Activated B cell treated with CpG ODN at 0.5 μM for 24 hours (primary cell): Measurements from ENCODE around the gene ASTN1. TPM values are rescaled to one million over a fixed set of nuclear protein-coding genes. Genes with fewer than 3 reads are reported as not detected.

Source experiments
- ATAC-seq: fragments of 200-7000 bp; cut with Tn5 transposase; one replicate; pipeline ENCODE4 v1.10.0; 2021; ENCODE audit warnings: low read depth, mild to moderate bottlenecking, moderate library complexity
- CTCF ChIA-PET: fragments of 350-600 bp; sonication (Branson Sonifier 250); formaldehyde crosslinking; loops from one replicate; lab custom pipeline; 2021; ENCODE audit warnings: antibody characterized with exemption; lab: Charles Lee
- POLR2A ChIA-PET: fragments of 350-600 bp; sonication (Branson Sonifier 250); formaldehyde crosslinking; loops from one replicate; lab custom pipeline; 2021; ENCODE audit warnings: antibody characterized with exemption; lab: Charles Lee
- DNase-seq: peaks from one replicate; pipeline ENCODE4 v3.0.0; 2022
- H3K27ac Mint-ChIP-seq: one replicate; pipeline ENCODE4 v1.8.0; 2020; ENCODE audit warnings: mixed read lengths
- H3K27me3 Mint-ChIP-seq: one replicate; pipeline ENCODE4 v1.8.0; 2021; ENCODE audit warnings: mixed read lengths
- H3K36me3 Mint-ChIP-seq: one replicate; pipeline ENCODE4 v1.8.0; 2021; ENCODE audit warnings: low read depth, mixed read lengths
- H3K4me1 Mint-ChIP-seq: one replicate; pipeline ENCODE4 v1.8.0; 2021; ENCODE audit warnings: mixed read lengths
- H3K4me3 Mint-ChIP-seq: one replicate; pipeline ENCODE4 v1.8.0; 2020; ENCODE audit warnings: mild to moderate bottlenecking, mixed read lengths
- H3K9me3 Mint-ChIP-seq: one replicate; pipeline ENCODE4 v1.8.0; 2020; ENCODE audit warnings: mixed read lengths
- intact Hi-C: fragments of 100-400 bp; cut with micrococcal nuclease; formaldehyde crosslinking; loops from one replicate; pipeline ENCODE4 v1.15.1; 2024
- total RNA-seq: library from RNA; stranded (reverse); gene quantifications from 2 replicates; pipeline ENCODE4 v1.2.3, GENCODE V29; 2022
- TF ChIP-seq, protein P1 (sequence below): fragments of 200-600 bp; IDR thresholded peaks from one replicate; pipeline ENCODE4 v1.8.0; 2022; ENCODE audit warnings: antibody characterized with exemption, mild to moderate bottlenecking

Gene ASTN1
- total RNA-seq, 1 donor from 2014 or later, result not detected

DNA sequence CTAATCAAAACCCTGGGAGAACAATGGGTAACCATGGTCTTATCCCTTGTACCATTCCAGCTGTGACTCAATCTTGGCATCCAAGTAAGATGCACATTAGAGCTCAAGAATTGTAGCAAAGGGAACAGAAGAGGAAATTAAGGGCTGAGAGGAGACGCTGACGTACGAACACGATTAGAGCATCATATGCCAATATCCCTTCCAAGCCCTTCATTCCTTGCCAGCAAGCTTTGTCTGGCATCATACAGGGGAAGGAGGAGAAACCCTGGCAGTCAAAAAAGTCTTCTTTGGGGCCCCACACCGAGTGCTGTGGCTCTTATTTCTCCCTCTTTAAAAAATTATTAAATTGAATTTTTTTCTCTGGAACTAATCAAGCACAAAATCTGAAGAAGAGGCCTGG lies 120.9 kb downstream of the ASTN1 start:
- H3K36me3 Mint-ChIP-seq, result no peaks in the 10 kb centered on the region
- H3K4me1 Mint-ChIP-seq, result no peaks in the 10 kb centered on the region
- ATAC-seq, result no peak
- H3K9me3 Mint-ChIP-seq, result no peaks in the 10 kb centered on the region
- ChIA-PET CTCF (no interaction called here), POLR2A (no interaction called here)
- DNase-seq, result no peak
- H3K27ac Mint-ChIP-seq, result no peak overlapping the region
- no peak overlapping the region for H3K4me3 Mint-ChIP-seq
- intact Hi-C loops, result no loop called here
- TF ChIP-seq, protein P1, sequence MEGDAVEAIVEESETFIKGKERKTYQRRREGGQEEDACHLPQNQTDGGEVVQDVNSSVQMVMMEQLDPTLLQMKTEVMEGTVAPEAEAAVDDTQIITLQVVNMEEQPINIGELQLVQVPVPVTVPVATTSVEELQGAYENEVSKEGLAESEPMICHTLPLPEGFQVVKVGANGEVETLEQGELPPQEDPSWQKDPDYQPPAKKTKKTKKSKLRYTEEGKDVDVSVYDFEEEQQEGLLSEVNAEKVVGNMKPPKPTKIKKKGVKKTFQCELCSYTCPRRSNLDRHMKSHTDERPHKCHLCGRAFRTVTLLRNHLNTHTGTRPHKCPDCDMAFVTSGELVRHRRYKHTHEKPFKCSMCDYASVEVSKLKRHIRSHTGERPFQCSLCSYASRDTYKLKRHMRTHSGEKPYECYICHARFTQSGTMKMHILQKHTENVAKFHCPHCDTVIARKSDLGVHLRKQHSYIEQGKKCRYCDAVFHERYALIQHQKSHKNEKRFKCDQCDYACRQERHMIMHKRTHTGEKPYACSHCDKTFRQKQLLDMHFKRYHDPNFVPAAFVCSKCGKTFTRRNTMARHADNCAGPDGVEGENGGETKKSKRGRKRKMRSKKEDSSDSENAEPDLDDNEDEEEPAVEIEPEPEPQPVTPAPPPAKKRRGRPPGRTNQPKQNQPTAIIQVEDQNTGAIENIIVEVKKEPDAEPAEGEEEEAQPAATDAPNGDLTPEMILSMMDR, result no peak
- peaks cover 7% of the 10 kb centered on the region for H3K27me3 Mint-ChIP-seq

DNA sequence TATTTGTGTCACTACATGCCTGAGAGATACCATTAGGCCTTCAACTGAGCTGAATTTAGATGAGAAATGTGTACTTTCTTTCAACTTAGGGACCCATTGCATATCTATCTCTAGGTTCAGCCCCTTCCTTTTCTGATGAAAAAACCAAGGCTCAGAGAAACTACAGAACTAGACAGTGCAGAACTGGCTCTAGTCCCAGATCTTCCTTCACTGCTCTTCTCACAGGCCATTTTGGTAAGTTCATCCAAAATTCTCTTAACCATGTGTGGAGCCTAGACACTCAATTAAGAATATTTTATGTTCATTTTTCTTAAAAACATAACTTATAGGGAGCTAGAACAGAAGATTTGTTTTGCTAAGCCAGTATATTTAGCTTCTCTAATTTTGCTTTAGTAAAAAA lies 128.9 kb downstream of the ASTN1 start:
- DNase-seq, result no peak
- TF ChIP-seq, protein P1, result no peak
- peaks cover 8% of the 10 kb centered on the region for H3K27me3 Mint-ChIP-seq
- H3K4me3 Mint-ChIP-seq, result no peak overlapping the region
- H3K4me1 Mint-ChIP-seq, result no peaks in the 10 kb centered on the region
- H3K27ac Mint-ChIP-seq, result no peak overlapping the region
- no peaks in the 10 kb centered on the region for H3K36me3 Mint-ChIP-seq
- CTCF ChIA-PET, result no interaction called here
- POLR2A ChIA-PET, result no interaction called here
- no peak for ATAC-seq
- no peaks in the 10 kb centered on the region for H3K9me3 Mint-ChIP-seq
- intact Hi-C loops, result no loop called here

DNA sequence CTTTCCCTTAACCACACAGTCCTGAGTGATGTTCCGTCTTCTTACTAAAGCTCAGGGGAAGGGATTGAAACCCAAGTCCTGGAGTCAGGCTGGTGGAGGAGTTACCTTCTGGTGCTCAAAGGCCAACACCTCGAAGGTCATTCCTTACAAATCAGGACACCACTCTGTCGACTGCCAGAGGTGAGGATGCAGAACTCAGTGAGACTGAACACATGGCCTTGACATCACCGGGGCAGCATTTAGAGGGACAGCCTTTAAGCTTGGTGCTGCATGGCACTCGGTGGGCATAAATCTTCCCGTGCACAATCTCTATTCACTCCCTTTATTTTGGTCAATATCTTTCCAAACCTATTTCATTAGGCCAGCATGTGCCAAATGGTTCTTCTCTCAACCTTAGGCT lies 130.9 kb downstream of the ASTN1 start:
- intact Hi-C loops, result no loop called here
- DNase-seq, result no peak
- TF ChIP-seq, protein P1, result no peak
- CTCF ChIA-PET, result interaction anchor here (0.5 kb wide), 1 partner anchor 120 kb away, joined by 3 read pairs; no protein-coding TSS in a partner anchor
- POLR2A ChIA-PET, result no interaction called here
- no peaks in the 10 kb centered on the region for H3K9me3 Mint-ChIP-seq
- H3K36me3 Mint-ChIP-seq, result no peaks in the 10 kb centered on the region
- no peaks in the 10 kb centered on the region for H3K4me1 Mint-ChIP-seq
- H3K27ac Mint-ChIP-seq, result no peak overlapping the region
- no peak for ATAC-seq
- H3K4me3 Mint-ChIP-seq, result no peak overlapping the region
- H3K27me3 Mint-ChIP-seq, result peaks cover 8% of the 10 kb centered on the region

DNA sequence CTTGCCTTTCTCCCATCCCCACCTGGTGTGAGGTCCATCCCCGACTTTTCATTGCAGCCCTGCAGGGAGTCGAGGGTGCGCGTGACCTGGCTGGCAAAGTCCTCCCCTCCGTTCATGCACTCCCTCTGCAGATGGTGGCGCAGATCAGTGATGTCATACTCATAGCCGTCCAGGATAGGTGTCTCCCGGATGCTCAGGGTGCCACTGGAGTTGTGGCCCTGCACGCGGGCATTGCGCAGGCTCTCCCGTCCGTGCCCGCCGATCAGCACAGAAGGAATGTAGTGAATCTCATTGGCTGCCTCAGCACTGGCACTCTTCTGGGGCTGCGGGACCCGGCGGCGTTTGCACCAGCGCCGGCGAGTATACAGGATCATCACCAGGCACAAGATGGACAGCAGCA lies 132.1 kb downstream of the ASTN1 start:
- ChIA-PET POLR2A (no interaction called here), CTCF (no interaction called here)
- Mint-ChIP-seq H3K36me3 (no peaks in the 10 kb centered on the region), H3K9me3 (no peaks in the 10 kb centered on the region), H3K4me3 (no peak overlapping the region), H3K27ac (no peak overlapping the region), H3K4me1 (no peaks in the 10 kb centered on the region), H3K27me3 (peaks cover 8% of the 10 kb centered on the region)
- intact Hi-C loops, result no loop called here
- no peak for ATAC-seq
- DNase-seq, result no peak
- TF ChIP-seq, protein P1, result no peak

DNA sequence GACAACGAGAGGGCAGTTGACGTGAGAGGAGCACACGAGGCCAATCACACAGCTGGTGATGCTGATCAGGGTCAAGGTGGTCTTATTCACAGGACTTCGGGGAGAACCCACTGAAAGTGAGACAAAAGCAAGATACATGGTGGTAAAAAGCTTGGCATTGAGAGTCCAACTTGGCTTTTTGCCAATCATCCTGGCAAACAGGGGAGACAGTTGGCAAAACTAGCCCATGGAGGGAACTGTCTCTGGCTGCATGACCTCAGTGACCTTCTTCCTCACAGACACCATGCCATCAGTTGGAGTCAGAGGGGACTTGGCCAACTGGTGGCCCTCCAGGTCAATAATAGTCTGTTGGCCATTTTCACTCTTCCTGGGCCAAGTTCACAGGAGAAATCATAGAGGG lies 139.9 kb downstream of the ASTN1 start:
- intact Hi-C loops, result no loop called here
- TF ChIP-seq, protein P1, result no peak
- Mint-ChIP-seq H3K4me3 (no peak overlapping the region), H3K27me3 (no peaks in the 10 kb centered on the region), H3K36me3 (no peaks in the 10 kb centered on the region), H3K27ac (no peak overlapping the region), H3K9me3 (peaks cover 3% of the 10 kb centered on the region), H3K4me1 (no peaks in the 10 kb centered on the region)
- DNase-seq (no peak), ATAC-seq (no peak)
- ChIA-PET POLR2A (no interaction called here), CTCF (no interaction called here)
